GM10266 (cell line): ENCODE data around the gene ZMIZ1.
"Not testable (repeated sequence)": the region's sequence is repeated elsewhere in the genome, so short reads cannot be mapped to it uniquely, and the experiment has no call there.

ENCODE experiments used
- DNase-seq: peaks from one replicate; pipeline ENCODE4 v3.0.0; 2012; ENCODE audit errors: extremely low spot score
- CTCF ChIP-seq: IDR thresholded peaks from 2 replicates; pipeline ENCODE4 v1.5.1; 2012; ENCODE audit warnings: mild to moderate bottlenecking, low read depth; ENCODE audit not compliant: control insufficient read depth, insufficient read depth; ENCODE audit errors: missing control alignments

The ZMIZ1 gene

GRCh38 chr10:79333513-79333912, 264.7 kb downstream of the ZMIZ1 start:
- no peak for TF ChIP-seq CTCF
- DNase-seq = no peak

GRCh38 chr10:79334573-79334972, 265.8 kb downstream of the ZMIZ1 start:
- no peak for DNase-seq
- TF ChIP-seq CTCF = no peak

- no peak for TF ChIP-seq CTCF
- no peak for DNase-seq
Observed at GRCh38 chr10:79335094-79335469, 266.3 kb downstream of the ZMIZ1 start.

GRCh38 chr10:79335470-79336235, 266.9 kb downstream of the ZMIZ1 start:
- no peak for DNase-seq
- TF ChIP-seq CTCF = no peak

- DNase-seq = no peak
Observed at GRCh38 chr10:79336276-79336675, 267.5 kb downstream of the ZMIZ1 start.

GRCh38 chr10:79336739-79337138, 268.0 kb downstream of the ZMIZ1 start:
- no peak for DNase-seq

More at GRCh38 chr10:79336276-79336675, 267.5 kb downstream of the ZMIZ1 start:
- no peak for TF ChIP-seq CTCF

GRCh38 chr10:79337783-79338469, 269.2 kb downstream of the ZMIZ1 start:
- not testable (repeated sequence) for DNase-seq

More at GRCh38 chr10:79336739-79337138, 268.0 kb downstream of the ZMIZ1 start:
- no peak for TF ChIP-seq CTCF
